ENCODE results near the gene POU3F3. TPM values are rescaled to one million over a fixed set of nuclear protein-coding genes. Genes with fewer than 3 reads are reported as not detected.

Gene POU3F3
- total RNA-seq, 2 experiments from 2014 or later, result 2.7 to 3.1 TPM

- Histone ChIP-seq H3K9me3 (ENCODE audit: low read length) (no peaks in the 10 kb centered on the region), H3K4me2 (ENCODE audit: low read length) (no peak overlapping the region), H3K9me2 (ENCODE audit: insufficient read depth, low read length) (no peaks in the 10 kb centered on the region), H2AFZ (ENCODE audit: low read length) (no peak overlapping the region), H3K4me3 (ENCODE audit: low read depth, low read length, poor library complexity, severe bottlenecking) (no peak overlapping the region), H3K79me2 (ENCODE audit: insufficient read depth, low read depth, low read length) (no peaks in the 10 kb centered on the region), H3K4me1 (ENCODE audit: insufficient read depth, low read length, poor library complexity, severe bottlenecking) (peaks cover 10% of the 10 kb centered on the region), H4K20me1 (ENCODE audit: insufficient read depth, low read length) (no peaks in the 10 kb centered on the region), H3K36me3 (ENCODE audit: insufficient read depth, low read length) (no peaks in the 10 kb centered on the region), H3K27ac (ENCODE audit: low read depth, low read length, poor library complexity, severe bottlenecking) (no peak overlapping the region)
- ChIA-PET CTCF (ENCODE audit: unreplicated experiment) (no interaction called here), POLR2A (no interaction called here)
- intact Hi-C loops (cut with micrococcal nuclease; ENCODE audit: unreplicated experiment), result no loop called here
- no peak for TF ChIP-seq EZH2phosphoT487 (IDR thresholded peaks at IDR 0.05; ENCODE audit: borderline replicate concordance, low read depth, low read length)
- TF ChIP-seq, protein P1, sequence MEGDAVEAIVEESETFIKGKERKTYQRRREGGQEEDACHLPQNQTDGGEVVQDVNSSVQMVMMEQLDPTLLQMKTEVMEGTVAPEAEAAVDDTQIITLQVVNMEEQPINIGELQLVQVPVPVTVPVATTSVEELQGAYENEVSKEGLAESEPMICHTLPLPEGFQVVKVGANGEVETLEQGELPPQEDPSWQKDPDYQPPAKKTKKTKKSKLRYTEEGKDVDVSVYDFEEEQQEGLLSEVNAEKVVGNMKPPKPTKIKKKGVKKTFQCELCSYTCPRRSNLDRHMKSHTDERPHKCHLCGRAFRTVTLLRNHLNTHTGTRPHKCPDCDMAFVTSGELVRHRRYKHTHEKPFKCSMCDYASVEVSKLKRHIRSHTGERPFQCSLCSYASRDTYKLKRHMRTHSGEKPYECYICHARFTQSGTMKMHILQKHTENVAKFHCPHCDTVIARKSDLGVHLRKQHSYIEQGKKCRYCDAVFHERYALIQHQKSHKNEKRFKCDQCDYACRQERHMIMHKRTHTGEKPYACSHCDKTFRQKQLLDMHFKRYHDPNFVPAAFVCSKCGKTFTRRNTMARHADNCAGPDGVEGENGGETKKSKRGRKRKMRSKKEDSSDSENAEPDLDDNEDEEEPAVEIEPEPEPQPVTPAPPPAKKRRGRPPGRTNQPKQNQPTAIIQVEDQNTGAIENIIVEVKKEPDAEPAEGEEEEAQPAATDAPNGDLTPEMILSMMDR (conservative IDR thresholded peaks at IDR 0.05; ENCODE audit: low read length), result no peak
- DNase-seq (ENCODE audit: low spot score), result no peak
- no TSS peak for BruUV-seq (replicated peaks)
These were observed 14.0 kb downstream of the POU3F3 start for GRCh38 chr2:104867813-104868504.

DNA sequence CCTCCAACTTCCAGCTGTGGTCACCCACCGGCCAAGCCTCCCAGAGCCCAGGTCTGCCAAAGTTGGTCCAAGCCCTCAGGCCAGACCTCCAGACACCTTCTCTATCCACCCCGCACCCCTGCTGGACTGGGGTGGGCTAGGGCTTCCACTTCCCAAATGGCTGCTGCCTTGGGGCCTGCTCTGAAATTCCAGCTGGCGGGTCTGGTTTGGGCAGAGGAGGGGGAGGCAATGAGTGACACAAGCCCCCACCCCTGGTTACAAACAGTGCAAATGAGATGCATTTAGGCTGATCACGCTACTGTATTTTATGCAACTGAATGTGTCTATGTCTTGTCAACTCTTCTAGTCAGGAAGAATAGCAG, 14.6 kb downstream of the POU3F3 start:
- no peaks in the 10 kb centered on the region for H3K9me3 ChIP-seq (ENCODE audit: low read length)
- no TSS peak for BruUV-seq (replicated peaks)
- POLR2A ChIA-PET, result no interaction called here
- no peak overlapping the region for H3K4me3 ChIP-seq (ENCODE audit: low read depth, low read length, poor library complexity, severe bottlenecking)
- H3K4me2 ChIP-seq (ENCODE audit: low read length), result no peak overlapping the region
- intact Hi-C loops (cut with micrococcal nuclease; ENCODE audit: unreplicated experiment), result no loop called here
- no peaks in the 10 kb centered on the region for H3K9me2 ChIP-seq (ENCODE audit: insufficient read depth, low read length)
- H2AFZ ChIP-seq (ENCODE audit: low read length), result no peak overlapping the region
- no peaks in the 10 kb centered on the region for H3K79me2 ChIP-seq (ENCODE audit: insufficient read depth, low read depth, low read length)
- DNase-seq (ENCODE audit: low spot score), result no peak
- H3K36me3 ChIP-seq (ENCODE audit: insufficient read depth, low read length), result no peaks in the 10 kb centered on the region
- peaks cover 11% of the 10 kb centered on the region for H3K4me1 ChIP-seq (ENCODE audit: insufficient read depth, low read length, poor library complexity, severe bottlenecking)
- H4K20me1 ChIP-seq (ENCODE audit: insufficient read depth, low read length), result no peaks in the 10 kb centered on the region
- CTCF ChIA-PET (ENCODE audit: unreplicated experiment), result no interaction called here
- no peak overlapping the region for H3K27ac ChIP-seq (ENCODE audit: low read depth, low read length, poor library complexity, severe bottlenecking)
- TF ChIP-seq EZH2phosphoT487 (IDR thresholded peaks at IDR 0.05; ENCODE audit: borderline replicate concordance, low read depth, low read length), result no peak
- TF ChIP-seq, protein P1 (conservative IDR thresholded peaks at IDR 0.05; ENCODE audit: low read length), result no peak

- Histone ChIP-seq H3K4me3 (ENCODE audit: low read depth, low read length, poor library complexity, severe bottlenecking) (no peak overlapping the region), H2AFZ (ENCODE audit: low read length) (no peak overlapping the region), H4K20me1 (ENCODE audit: insufficient read depth, low read length) (no peaks in the 10 kb centered on the region), H3K4me2 (ENCODE audit: low read length) (no peak overlapping the region), H3K36me3 (ENCODE audit: insufficient read depth, low read length) (no peaks in the 10 kb centered on the region), H3K9me2 (ENCODE audit: insufficient read depth, low read length) (no peaks in the 10 kb centered on the region), H3K9me3 (ENCODE audit: low read length) (no peaks in the 10 kb centered on the region), H3K27ac (ENCODE audit: low read depth, low read length, poor library complexity, severe bottlenecking) (no peak overlapping the region), H3K79me2 (ENCODE audit: insufficient read depth, low read depth, low read length) (no peaks in the 10 kb centered on the region), H3K4me1 (ENCODE audit: insufficient read depth, low read length, poor library complexity, severe bottlenecking) (peaks cover 11% of the 10 kb centered on the region)
- TF ChIP-seq, protein P1 (conservative IDR thresholded peaks at IDR 0.05; ENCODE audit: low read length), result no peak
- no peak for TF ChIP-seq EZH2phosphoT487 (IDR thresholded peaks at IDR 0.05; ENCODE audit: borderline replicate concordance, low read depth, low read length)
- no peak for DNase-seq (ENCODE audit: low spot score)
- intact Hi-C loops (cut with micrococcal nuclease; ENCODE audit: unreplicated experiment), result loop anchor here (5.0 to 10.0 kb wide), 4 partner anchors 107 to 833 kb away; no protein-coding TSS in a partner anchor
- no TSS peak for BruUV-seq (replicated peaks)
- ChIA-PET POLR2A (no interaction called here), CTCF (ENCODE audit: unreplicated experiment) (no interaction called here)
These were observed 16.4 kb downstream of the POU3F3 start for GRCh38 chr2:104870100-104870975.
